Kidney glomerular epithelial cell (primary cell): ENCODE measurements around the gene POLR3H.
"Not testable (repeated sequence)": the region's sequence is repeated elsewhere in the genome, so short reads cannot be mapped to it uniquely, and the experiment has no call there.

ENCODE experiments used
- DNase-seq: peaks from one replicate; lab custom pipeline; 2025; lab: John Stamatoyannopoulos, UW

POLR3H gene, protein sequence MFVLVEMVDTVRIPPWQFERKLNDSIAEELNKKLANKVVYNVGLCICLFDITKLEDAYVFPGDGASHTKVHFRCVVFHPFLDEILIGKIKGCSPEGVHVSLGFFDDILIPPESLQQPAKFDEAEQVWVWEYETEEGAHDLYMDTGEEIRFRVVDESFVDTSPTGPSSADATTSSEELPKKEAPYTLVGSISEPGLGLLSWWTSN

DNA sequence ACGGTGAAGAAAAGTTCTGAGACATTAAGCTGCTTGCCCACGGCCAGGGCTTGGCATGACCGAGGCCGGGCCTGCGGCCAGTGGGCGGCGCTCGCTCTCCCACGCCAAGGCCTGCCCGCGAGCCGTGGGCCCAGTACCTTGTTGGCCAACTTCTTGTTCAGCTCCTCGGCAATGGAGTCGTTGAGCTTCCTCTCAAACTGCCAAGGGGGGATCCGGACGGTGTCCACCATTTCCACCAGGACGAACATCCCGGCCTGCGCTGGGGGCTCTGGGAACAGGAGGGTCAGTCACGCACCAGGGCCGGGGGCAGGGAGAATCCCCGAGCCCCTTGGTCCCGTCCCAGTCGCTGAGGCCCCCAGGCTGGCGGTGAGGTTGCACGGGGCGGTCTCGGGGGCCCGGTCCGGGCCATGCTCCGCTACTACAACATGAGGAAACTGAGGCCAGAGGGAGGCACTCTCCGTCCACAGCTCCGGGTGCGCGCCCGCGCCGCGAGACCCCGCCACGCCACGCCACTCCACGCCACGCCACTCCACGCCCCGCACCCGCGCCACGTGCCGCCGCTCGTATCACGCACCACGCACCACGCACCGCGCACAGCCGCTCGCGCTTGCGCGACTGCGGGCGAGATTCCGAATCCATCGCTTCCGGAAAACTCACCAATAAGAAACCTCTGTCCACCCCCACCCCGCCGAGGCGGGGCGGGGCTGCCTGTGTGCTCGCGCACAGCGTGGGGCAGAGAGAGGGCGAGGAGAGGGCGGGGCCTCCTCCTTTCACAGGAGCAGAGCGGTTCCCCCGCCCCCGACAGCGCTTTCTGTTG is at the start of gene POLR3H:
Gene POLR3H, minus strand, starts transcription at position 617 of the 817 bp plus-strand sequence. Its CDS starts 369 bp downstream, at position 248.
- peak; percentile 92 for DNase-seq

DNA sequence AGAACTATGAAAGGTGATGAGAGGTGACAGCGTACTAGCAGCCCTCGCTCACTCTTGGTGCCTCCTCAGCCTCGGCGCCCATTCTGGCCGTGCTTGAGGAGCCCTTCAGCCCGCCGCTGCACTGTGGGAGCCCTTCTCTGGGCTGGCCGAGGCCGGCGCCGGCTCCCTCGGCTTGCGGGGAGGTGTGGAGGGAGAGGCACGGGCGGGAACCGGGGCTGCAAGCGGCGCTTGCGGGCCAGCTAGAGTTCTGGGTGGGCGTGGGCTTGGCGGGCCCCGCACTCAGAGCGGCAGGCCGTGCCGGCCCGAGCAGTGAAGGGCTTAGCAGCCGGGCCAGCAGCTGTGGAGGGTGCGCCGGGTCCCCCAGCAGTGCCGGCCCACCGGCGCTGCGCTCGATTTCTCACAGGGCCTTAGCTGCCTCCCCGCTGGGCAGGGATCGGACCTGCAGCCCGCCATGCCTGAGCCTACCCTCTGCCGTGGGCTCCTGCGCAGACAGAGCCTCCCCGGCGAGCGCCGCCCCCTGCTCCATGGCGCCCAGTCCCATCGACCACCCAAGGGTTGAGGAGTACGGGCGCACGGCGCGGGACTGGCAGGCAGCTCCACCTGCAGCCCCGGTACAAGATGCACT is 49.2 kb upstream of the POLR3H start:
- not testable (repeated sequence) for DNase-seq

DNA sequence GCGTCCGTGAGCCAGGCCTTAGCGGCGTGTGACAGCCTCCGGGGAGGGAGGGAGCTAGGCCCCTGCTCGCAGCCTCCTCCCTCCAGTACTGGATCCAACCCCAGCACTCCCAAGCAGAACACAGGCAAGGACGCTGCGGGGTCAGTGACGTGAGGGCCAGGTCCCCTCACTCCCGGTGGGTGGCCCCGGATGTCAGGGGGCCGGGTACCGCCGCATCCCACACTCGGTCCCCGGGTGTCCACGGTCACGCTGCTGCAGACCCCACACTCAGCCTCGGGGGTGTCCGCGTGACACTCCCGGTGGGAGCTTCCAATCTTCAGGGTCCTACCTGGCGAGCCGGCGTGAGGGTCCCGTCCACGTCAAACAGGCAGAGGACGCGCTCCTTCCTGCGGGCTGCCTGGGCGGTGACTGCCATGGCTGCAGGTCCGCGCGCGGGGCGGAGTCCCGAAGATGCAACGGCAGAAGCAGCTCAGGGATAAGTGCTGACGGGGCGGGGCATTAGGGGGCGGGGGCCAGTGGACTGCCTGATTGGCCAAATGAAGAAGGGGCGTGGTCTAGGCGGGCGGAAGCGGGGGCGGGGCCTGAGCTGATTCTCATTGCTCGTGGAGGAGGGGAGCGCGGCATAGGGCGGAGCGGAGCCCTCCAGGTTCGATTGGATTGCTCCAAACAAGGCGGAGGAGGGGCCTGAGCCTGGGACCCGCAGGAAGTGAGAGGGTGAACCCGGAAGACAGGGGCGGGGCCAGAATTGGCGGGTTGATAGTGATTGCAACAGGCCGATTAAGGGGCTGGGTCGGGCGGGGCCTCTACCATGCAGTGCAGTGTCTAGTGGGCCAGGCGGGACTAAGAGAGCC is 45.3 kb upstream of the POLR3H start, which contains the start of gene PMM1:
Gene PMM1, minus strand, starts transcription at position 450 of the 851 bp plus-strand sequence. Its CDS starts 35 bp downstream, at position 415.
- DNase-seq = peak; percentile 99

DNA sequence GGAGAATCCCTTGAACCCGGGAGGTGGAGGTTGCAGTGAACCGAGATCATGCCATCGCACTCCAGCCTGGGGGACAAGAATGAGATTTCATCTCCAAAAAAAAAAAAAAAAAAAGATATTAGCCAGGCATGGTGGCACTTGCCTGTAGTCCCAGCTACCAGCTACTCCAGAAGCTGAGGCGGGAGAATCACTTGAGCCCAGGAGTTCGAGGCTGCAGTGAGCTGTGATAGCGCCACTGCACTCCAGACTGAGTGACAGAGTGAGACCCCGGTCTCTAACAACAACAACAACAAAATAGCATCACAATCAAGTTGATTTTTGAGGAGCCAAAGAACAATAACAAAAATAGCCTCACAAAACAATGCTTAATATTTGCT is 43.1 kb upstream of the POLR3H start:
- no peak for DNase-seq

DNA sequence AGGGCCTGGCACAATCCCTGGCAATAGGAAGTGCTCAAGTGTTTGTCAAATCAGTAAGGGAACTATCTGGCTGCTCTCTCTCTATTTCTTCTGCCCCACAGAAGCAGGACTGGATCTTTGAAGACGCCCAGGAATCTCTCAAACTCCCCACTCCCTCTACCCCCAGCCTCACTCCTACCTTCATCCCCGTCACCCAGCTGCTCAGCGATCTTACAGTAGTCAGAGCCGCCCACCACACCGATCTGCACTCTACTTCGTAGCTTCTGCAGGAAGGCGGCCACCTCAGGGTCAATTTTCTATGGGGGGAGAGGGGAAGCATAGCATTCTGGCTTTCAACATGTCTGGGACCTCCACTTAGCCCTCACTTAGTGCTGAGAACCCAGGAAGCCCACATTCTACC is 41.6 kb upstream of the POLR3H start:
- no peak for DNase-seq

DNA sequence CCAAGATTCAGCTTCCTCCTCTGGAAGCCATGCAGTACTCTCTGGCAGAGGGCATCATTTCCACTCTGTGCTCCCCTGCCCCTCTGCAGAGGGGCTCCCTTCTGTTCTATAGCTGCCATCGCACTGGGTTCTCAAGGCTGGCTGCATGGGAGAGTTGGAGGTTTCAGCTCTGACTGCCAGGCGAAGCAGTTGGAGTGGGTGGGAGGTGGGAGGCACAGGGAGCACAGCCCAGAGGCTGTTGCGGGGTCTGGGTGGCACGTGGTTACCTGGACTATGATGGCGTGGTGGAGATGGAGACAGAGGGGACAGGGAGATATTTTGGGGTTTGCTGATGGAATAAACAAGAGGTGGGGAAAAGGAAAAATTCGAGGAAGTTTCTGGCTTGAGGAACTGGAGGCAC is 40.6 kb upstream of the POLR3H start:
- DNase-seq = no peak

DNA sequence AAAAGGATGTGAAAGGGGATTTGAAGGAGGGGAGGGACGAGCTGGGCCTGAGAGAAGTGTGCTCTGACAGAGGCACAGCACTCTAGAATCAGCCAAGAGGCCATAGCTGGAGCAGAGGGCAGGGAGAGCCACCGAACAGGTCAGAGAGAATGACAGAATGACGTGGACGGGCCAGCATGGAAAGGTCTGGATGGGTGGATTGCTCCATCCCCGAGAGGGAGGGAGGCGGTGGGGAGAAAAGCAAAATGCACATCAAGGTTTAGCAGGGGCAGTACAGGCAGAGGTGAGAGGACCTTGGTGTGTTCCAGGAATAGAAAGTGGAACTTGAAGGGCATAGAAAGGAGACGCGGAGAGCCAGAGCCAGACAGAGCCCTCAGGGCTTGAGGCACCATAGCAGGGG is 38.4 kb upstream of the POLR3H start:
- no peak for DNase-seq

DNA sequence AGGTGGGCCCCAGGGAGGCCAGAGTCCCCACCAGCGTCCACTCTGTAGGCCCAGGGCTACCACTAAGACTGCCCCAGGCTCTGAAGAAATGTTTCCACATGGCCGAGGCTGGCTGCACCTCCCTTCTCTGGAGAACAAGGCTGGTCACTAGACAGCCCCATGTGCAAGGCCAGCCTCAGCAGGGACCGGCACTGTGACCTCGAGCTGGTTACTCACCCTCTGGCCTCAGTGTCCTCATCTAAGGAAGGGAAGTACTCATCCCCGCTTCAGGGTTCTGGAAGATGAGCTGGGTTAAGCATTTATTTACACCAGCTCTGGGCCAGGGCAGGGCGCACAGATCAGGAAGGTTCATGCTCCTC is 35.7 kb upstream of the POLR3H start:
- DNase-seq = no peak

DNA sequence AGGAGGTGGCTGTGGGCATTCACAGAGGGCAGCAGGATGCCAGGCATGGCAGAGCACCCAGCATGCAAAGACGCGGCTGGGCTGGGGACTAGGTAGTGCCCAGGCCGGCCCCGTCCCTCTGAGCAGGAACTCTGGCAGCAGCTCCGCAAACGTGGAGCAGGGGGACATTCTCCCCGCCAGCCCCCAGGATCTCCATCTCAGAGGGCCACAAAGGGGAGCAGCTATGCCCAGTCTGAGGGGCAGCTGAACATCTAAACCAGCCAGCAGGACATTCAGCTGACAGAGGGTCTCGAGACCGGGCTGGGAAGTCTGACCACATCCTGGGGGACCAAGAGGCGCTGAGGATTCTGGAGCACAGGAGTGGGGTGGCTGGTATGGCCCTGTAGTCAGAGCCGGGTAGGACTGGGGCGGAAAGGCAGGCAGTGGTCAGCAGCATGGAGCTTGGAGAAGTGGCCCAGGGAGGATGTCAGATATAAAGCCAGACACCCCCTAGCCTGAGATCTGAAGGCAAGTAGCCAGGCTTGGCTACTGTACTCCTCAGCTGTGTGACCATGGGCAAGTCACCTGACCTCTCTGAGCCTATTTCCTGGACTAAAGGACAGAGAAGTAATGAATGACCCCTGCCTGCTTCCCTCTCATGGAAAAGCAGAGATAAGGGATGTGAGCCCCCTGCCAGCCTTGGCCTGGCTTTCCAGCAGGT is 35.2 kb upstream of the POLR3H start:
- DNase-seq = no peak

DNA sequence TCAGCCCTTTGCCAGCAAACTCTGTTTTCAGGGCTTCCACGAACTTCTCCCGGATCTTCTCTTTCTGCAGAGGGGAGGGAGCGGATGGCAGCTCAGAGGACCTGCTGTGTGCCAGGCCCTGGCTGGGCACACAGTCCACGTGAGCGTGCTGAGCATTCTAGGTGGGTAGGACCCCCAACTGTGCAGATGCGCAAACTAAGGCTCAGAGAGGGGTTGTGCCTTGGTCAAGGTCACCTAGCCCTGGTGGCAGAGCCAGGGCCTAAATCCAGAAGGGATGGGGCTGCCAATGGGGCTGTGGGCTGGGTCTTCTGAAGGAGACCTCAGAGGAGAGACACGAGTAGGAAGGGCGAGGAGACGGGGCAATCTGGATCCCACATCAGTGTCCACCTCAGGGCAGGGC is 34.5 kb upstream of the POLR3H start:
- no peak for DNase-seq

DNA sequence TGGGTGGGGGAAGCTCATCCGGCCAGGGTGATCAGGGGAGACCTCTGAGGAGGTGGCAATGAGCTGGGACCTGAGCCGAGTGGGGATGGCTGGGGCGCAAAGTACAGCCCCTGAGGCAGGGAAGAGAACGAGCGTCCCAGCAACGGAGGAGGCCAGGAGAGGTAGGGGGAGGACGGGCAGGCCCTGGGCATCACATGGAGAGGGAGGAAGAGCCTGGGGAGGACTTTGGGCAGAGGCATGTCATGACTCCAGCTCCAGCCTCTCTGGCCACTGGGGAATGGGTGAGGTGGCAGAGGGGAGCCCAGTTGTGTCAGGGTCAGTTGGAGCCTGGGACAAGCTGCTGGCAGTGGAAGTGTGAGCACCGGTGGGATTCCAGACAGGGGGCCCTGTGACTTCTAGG is 33.8 kb upstream of the POLR3H start:
- no peak for DNase-seq

DNA sequence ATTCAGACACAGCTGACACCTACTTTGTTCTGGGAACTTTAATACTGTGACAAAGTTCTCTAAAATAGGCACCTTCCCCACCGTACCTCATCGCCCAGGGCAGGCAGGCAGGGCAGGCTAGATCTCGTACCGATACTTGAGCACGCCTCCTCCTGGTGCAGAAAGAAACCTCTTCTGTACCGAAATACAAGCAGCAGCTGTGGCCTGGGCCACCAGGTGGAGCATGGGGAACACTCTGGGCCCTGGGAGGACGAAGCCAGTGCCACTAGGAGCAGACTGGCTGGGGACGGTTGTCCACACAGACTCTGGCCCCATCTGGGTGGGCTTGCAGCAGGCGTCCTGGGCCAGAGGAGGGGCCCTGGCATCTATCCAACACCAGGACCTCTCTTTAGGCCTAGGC is 32.6 kb upstream of the POLR3H start:
- DNase-seq = peak; percentile 1

DNA sequence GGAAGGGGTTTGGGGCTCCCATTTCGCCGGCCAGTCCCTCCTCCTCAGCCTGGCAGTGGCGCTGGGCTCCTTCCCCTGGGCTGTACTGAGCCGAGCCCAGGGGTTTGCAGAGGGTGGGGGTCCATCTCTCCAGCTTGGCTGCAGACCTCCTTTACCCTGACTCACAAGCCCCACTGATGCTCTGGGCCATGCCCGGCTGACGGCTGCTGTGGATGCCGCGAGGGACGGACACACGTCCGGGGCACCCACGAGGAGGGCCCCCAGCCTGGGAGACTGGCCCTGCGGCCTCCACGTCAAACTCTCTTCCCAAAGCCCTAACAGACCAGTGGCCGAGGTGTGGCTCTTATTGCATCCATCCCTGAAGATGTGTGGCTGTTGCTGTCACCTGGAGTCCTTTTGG is 31.3 kb upstream of the POLR3H start:
- no peak for DNase-seq

DNA sequence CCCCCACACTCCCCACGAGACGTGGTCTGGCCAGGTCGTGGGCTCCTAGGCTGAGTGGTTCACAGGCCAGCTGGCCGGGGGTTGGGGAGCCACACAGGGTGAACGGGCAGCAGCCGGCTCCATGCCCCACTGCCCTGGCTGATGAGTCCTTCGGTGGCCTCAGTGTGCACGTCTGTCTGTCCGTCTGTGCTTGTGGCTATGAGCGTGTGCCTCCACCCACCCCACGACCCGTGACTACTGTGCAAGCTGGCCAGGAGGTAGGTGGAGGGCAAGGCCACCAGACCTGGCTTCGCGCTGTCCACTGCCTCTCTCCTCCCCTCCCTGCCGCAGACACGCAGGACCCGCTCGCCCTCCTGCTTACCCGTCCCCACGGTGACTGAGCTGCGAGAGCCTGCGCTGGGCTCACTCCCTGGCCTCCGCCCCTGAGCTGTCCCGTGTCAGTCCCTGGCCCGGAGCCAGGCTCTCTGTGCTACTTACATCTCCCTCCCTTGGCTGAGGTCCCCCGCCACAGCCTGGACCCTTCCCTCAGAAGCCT is 30.6 kb upstream of the POLR3H start:
- DNase-seq = no peak

DNA sequence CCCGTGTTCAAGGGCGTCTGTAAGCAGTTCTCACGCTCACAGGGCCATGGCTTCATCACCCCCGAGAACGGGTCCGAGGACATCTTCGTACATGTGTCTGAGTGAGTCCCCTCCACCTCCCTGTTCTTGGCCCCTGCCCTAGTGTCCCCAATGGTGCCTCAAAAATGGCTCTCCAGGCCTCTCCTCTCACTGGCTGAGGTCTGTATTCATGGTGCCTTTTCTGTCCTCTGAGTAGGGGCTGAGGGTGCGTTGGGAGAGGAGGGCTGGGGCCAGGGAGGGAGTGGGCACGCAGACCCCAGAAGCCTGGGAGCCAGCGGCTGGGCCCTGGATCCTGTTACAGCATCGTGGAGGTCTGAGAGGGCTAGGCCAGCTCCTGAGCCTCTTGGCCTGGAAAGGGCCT is 29.4 kb upstream of the POLR3H start:
- DNase-seq = no peak

DNA sequence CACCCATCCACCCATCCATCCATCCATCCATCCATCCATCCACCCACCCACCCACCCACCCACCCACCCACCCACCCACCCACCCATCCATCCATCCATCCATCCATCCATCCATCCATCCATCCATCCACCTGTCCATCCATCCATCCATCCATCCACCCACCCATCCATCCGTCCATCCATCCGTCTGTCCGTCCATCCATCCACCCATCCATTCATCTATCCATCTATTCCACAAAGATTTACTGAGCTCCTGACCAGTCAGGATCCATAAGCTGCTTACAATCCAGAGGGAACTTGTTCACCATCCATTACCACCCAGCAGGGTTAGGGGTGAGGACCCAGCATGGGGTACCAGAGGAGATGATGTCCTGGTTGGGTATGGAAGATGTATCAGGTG is 28.0 kb upstream of the POLR3H start:
- DNase-seq = not testable (repeated sequence)

DNA sequence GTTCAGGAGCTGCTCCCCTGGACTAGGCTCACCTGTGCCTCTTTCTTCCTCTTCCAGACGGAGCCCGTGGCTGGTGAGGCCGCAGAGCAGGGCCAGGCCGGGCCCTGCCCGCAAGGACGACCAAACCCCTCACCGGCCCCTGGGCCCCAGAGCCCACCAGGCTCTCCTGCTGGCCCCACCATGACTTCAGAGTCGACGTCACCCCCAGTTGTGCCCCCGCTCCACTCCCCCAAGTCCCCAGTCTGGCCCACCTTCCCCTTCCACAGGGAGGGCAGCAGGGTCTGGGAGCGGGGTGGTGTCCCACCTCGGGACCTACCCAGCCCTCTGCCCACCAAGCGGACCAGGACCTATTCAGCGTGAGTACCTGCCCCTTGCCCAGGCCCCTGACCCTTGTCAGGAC is 27.5 kb upstream of the POLR3H start:
- no peak for DNase-seq

DNA sequence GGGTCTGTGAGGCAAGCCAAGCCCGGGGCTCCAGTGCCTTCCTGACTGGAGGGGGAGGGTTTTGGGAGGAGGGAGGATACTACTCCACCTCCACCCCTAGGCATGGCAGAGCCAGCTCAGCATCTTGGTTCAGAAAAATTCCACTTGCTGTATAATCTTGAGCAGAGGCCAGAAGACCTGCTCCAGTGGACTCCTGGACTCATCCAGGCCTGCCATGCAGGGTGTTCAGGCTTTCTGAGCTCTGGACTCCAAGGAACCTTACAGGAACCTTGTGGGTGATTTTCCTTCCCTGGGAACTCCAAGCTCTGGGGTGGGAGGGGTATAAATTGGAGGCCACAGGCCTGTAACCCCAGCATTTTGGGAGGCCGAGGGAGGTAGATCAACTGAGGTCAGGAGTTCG is 26.0 kb upstream of the POLR3H start:
- no peak for DNase-seq

DNA sequence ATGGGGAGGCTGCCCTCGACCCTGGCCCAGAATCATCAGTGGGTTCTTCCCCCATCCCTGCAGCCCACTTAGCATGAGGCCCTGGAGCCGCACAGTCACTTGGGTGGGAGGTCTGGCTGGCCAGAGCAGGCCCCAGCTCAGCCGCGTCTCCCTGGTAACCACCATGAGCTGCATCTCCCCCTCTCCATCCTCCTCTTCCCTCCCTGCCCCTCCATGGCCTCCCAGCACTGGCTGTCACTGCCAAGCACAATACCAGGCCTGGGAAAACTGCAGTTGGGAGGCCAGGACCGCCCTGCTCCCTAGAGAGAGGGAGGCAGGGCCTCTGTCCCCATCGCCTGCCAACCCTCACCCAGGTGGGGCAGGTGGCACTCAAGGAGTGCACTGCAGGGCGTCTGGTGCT is 24.5 kb upstream of the POLR3H start:
- no peak for DNase-seq

DNA sequence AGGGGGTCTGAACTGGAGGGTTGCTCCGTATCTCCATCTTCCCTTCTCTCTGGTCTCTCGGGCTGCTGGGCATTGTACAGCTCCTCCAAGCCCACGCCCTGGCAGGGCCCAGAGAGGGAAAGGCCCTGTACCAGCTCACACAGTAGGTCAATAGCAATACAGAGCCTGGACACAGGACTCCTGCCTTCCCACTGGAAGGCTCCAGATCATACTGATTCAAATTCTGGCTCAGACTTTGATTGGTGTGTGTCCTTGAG is 23.2 kb upstream of the POLR3H start:
- DNase-seq = no peak

DNA sequence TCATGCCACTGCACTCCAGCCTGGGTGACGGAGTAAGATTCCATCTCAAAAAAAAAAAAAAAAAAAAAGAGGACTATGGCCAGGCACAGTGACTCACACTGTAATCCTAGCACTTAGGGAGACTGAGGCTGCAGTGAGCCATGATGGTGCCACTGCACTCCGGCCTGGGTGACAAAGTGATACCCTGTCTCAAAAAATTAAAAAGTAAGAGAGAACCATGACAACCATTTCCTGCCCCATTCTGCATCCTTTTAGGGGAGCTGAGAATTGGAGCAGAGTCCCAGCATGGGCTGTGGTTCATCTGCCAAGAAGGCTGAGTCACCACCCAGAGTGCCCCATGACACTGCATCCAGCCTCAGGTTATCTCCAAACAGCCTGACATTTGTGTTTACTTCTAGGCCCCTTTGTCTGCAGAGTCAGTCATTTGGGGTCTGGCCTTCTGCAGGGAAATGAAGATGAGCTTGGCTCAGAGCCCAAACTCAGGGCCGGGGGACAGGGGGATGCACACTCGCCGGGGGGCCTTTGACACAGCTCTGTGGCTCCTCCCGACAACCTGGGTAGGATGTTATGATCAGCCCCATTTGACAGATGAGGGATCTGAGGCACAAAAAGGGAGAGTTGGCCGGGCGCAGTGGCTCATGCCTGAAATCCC is 21.3 kb upstream of the POLR3H start:
- peak; percentile 37 for DNase-seq
